Glutamatergic neuron (in vitro differentiated cells): ENCODE results near the gene ADM. TPM values are rescaled to one million over a fixed set of nuclear protein-coding genes. Genes with fewer than 3 reads are reported as not detected.

Experiments used
- DNase-seq: peaks from one replicate; pipeline ENCODE4 v3.0.0; 2022
- H3K27ac Mint-ChIP-seq: one replicate; pipeline ENCODE4 v1.8.0; 2020; ENCODE audit warnings: mild to moderate bottlenecking, mixed read lengths, inconsistent platforms; ENCODE audit not compliant: unreplicated experiment
- H3K27me3 Mint-ChIP-seq: one replicate; pipeline ENCODE4 v1.8.0; 2020; ENCODE audit warnings: mild to moderate bottlenecking, moderate library complexity, mixed read lengths, inconsistent platforms; ENCODE audit not compliant: unreplicated experiment
- H3K36me3 Mint-ChIP-seq: one replicate; pipeline ENCODE4 v1.8.0; 2020; ENCODE audit warnings: mild to moderate bottlenecking, mixed read lengths, inconsistent platforms; ENCODE audit not compliant: unreplicated experiment
- H3K4me1 Mint-ChIP-seq: one replicate; pipeline ENCODE4 v1.8.0; 2020; ENCODE audit warnings: mild to moderate bottlenecking, low read depth, mixed read lengths, inconsistent platforms; ENCODE audit not compliant: unreplicated experiment
- H3K4me3 Mint-ChIP-seq: one replicate; pipeline ENCODE4 v1.8.0; 2020; ENCODE audit warnings: mild to moderate bottlenecking, mixed read lengths, inconsistent platforms; ENCODE audit not compliant: unreplicated experiment
- H3K9me3 Mint-ChIP-seq: one replicate; pipeline ENCODE4 v1.8.0; 2020; ENCODE audit warnings: mild to moderate bottlenecking, moderate library complexity, mixed read lengths, inconsistent platforms; ENCODE audit not compliant: unreplicated experiment
- total RNA-seq: library from RNA; stranded (reverse); fragmentation: NEBNext Ultra II Directional; extraction: Animal tissue kit (Norgen Biotek cat#: 25700); gene quantifications from one replicate; pipeline ENCODE4 v1.2.1, GENCODE V29; 2021; ENCODE audit not compliant: unreplicated experiment
- TF ChIP-seq, protein P1 (sequence below): fragments of 200-600 bp; sonication (generic); IDR thresholded peaks from one replicate; pipeline ENCODE4 v1.5.0; 2021; ENCODE audit not compliant: partially characterized antibody, unreplicated experiment

The ADM gene
- total RNA-seq, 1 donor from 2014 or later, result 0.22 TPM

DNA sequence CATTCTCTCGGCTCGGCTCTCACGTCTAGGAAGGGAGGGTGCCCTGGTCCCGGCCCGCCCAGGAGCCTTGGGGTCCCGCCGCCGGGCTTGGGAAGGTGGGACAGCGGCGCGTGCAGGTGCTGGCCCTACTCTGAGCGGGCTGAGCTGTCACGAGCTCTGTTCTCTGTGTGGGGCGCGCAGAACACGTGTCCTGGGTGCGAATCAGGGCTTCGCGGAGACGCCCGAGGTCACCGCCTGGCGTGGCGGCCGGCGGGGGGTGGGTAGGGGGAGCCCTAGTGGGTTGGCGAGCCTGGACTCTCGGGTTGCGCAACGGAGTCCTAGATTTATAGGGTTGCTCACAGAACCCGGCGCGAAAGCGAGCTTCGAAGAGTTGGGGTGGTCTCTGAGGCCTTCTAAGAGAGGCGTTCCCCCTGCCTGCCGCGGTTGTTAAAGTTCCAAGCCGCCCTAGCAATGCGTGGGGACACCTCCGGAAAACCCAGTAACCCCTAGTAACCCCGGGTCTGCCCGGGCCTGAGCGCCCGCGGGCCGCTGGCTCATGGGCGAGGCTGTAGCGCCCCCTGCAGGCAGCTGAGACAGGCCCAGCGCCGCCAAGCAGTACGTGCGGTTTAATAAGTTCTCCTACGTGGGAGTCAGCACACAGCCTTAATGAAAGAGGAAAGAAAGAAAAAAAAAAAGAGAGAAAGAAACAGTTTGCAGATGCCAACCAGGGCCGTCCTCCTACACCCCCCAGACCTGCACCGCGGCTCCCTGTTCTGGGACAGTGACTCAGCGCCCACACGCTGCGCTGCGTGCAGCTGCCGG, 2.7 kb downstream of the ADM start:
- H3K4me3 Mint-ChIP-seq, result peak overlapping the region; percentile 85
- DNase-seq, result peak; percentile 85
- no peak overlapping the region for H3K27ac Mint-ChIP-seq
- no peaks in the 10 kb centered on the region for H3K36me3 Mint-ChIP-seq
- H3K27me3 Mint-ChIP-seq, result peaks cover 20% of the 10 kb centered on the region
- TF ChIP-seq, protein P1, sequence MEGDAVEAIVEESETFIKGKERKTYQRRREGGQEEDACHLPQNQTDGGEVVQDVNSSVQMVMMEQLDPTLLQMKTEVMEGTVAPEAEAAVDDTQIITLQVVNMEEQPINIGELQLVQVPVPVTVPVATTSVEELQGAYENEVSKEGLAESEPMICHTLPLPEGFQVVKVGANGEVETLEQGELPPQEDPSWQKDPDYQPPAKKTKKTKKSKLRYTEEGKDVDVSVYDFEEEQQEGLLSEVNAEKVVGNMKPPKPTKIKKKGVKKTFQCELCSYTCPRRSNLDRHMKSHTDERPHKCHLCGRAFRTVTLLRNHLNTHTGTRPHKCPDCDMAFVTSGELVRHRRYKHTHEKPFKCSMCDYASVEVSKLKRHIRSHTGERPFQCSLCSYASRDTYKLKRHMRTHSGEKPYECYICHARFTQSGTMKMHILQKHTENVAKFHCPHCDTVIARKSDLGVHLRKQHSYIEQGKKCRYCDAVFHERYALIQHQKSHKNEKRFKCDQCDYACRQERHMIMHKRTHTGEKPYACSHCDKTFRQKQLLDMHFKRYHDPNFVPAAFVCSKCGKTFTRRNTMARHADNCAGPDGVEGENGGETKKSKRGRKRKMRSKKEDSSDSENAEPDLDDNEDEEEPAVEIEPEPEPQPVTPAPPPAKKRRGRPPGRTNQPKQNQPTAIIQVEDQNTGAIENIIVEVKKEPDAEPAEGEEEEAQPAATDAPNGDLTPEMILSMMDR, result peak; percentile 99
- peaks cover 3% of the 10 kb centered on the region for H3K9me3 Mint-ChIP-seq
- peaks cover 7% of the 10 kb centered on the region for H3K4me1 Mint-ChIP-seq

DNA sequence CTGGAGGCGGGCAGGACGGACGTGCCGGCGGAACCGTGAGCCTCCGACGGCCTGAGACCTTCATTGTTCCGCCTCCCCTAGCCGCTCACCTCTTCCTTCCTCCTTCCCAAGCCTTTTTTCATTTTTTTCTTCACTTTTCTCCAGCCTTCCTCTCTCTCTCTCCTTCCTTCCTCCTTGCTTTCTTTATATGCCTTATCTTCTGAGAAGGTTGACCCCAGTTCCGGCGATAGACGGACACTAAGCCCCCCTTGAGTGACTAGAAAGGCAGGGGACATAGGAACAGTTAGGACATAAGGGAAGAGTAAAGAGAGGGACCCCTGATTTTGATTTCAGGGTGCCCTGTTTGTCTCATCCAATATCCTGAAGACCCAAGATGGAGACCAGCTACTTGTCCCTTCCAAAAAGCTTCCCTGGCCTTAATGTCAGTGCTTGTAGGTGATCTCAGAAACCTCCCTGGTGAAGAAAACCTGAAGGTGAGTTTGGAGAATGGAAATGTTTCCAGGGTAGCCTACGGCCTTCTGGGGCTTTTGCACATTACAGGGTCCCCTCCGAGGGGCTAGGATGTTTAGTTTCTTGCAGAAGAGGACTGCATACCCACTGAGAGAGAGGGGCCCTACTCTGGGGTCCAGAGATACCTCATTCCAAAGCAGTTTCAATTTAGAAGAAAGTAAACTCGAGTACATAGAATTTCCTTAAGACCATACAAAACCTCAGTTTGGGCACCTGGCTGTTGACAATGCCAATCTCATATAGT, 3.5 kb downstream of the ADM start:
- Mint-ChIP-seq H3K36me3 (no peaks in the 10 kb centered on the region), H3K27ac (no peak overlapping the region), H3K4me1 (peaks cover 6% of the 10 kb centered on the region), H3K4me3 (peak overlapping the region; percentile 85), H3K27me3 (peaks cover 17% of the 10 kb centered on the region), H3K9me3 (peaks cover 2% of the 10 kb centered on the region)
- no peak for DNase-seq
- TF ChIP-seq, protein P1, result no peak

DNA sequence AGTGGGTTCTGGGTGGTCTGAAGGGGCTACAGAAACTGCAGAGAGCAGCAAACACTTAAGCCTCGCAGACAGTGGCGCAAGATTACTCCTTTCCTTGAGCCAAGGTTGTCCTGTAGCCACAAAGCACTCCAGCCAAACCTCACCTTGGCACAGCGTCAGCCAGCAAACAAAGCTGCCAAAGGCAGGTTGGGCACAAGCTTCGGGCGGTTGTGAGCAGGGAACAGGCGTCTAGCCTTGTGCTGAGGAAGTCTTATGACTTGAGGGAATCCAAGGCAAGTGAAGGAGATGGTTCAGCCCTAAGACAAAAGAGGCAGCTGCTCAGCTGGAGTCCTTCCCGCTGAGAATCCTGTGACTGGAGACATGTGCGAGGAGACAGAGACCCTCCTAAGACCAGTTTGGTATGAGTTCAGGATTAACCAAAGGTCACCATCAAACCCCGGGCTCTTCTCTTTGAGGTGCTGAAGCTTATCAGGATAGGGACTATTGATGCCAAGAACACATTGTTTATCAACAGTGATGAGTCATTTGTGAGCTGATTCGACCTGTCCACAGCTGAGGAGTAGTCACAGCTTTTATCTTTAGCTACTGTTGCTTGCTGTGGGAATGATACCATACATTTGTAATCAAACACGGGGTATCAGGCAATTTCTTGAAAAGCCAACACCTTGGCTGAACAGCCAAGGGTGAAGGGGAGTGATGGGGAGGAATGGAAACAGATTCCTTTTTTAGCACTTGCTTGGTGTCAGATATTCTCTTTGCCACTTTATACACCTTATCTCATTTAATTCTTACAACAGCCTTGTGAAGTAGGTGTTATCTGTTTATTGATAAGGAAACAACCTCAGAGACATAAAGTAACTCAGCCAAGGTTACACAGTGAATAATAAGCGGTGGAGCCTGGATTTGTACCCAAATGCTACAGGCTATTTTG, 4.6 kb downstream of the ADM start:
- peaks cover 2% of the 10 kb centered on the region for H3K9me3 Mint-ChIP-seq
- no peaks in the 10 kb centered on the region for H3K36me3 Mint-ChIP-seq
- H3K27ac Mint-ChIP-seq, result no peak overlapping the region
- no peak for DNase-seq
- peaks cover 12% of the 10 kb centered on the region for H3K27me3 Mint-ChIP-seq
- H3K4me1 Mint-ChIP-seq, result peaks cover 1% of the 10 kb centered on the region
- H3K4me3 Mint-ChIP-seq, result no peak overlapping the region
- TF ChIP-seq, protein P1, result no peak

DNA sequence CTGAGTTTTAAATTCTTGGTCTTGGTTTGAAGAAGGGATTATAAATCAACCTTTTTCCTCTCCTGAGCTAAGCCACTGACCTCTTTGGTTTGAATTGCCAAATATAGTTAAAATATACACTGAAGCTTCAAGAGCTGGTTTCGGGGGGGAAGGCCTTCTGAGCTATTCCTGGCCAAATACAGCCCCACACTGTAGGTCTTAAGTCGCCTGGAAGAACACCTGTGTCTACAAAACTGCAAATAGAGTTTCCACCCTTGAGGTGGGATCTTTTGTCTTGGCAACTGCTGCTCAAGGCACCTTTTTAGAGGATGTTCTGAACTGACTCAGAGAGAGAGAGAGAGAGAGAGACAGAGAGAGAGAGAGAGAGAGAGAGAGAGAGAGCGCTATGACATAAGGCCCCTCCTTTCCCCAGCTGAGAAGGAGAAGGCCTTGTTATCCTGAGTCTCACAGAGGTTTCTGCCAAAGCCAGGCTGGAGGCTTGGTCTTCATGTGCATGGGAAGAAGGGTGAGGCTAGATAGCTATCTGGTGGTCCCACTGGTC, 5.5 kb downstream of the ADM start:
- no peak for DNase-seq
- H3K27me3 Mint-ChIP-seq, result peaks cover 12% of the 10 kb centered on the region
- H3K27ac Mint-ChIP-seq, result no peak overlapping the region
- H3K4me3 Mint-ChIP-seq, result no peak overlapping the region
- H3K9me3 Mint-ChIP-seq, result peaks cover 2% of the 10 kb centered on the region
- peaks cover 1% of the 10 kb centered on the region for H3K4me1 Mint-ChIP-seq
- TF ChIP-seq, protein P1, result no peak
- H3K36me3 Mint-ChIP-seq, result no peaks in the 10 kb centered on the region
